AML-193 (cell line): ENCODE data around the gene GPR156.

Source experiments
- DNase-seq, 2 experiments: peaks; one replicate each; lab custom pipeline; 2025; lab: John Stamatoyannopoulos, UW

GPR156 gene

DNA sequence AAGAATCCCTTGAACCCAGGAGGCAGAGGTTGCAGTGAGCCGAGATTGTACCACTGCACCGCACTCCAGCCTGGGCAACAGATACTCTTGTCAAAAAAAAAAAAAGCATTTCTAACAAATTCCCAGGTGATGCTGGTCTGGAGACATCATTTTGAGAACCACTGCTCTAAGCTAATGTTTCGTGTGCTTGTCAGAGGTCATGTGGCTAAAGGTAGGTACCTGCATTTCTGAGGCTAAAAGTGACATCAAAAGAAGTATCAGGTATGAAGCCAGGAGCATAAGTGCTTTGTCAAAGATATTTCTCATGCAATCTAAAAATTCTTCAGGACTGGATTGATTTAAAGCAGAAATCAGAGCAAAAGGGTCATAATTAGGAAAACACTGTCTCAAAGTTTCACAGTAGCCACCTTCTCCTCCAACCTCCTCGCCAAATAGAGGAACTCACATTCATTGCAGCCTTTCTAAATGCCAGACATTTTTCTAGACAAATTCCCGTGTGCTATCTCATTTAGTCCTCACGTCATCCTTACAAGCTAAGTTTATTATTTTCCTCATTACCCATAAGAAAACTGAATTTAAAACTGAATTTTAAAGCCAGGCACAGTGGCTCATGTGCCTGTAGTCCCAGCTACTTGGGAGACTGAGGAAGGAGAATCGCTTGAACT lies 165.0 kb downstream of the GPR156 start:
- no peak for DNase-seq
